ENCODE measurements around the gene CBFA2T3.

DNA sequence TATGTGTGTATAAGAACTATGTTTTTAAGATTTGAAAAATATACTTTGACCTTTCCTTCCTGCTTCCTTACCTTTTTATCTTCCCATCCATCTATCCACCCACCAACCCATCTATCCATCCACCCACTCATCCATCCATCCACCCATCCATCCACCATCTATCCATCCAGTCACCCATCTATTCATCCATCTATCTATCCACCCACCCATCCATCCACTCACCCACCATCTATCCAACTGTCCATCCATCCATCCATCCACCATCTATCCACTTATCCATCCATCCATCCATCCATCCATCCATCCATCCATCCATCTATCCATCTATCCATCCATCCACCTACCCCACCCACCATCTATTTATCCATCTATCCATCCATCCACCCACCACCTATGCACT, 12.4 kb downstream of the CBFA2T3 start:
- TF ChIP-seq, protein P1, sequence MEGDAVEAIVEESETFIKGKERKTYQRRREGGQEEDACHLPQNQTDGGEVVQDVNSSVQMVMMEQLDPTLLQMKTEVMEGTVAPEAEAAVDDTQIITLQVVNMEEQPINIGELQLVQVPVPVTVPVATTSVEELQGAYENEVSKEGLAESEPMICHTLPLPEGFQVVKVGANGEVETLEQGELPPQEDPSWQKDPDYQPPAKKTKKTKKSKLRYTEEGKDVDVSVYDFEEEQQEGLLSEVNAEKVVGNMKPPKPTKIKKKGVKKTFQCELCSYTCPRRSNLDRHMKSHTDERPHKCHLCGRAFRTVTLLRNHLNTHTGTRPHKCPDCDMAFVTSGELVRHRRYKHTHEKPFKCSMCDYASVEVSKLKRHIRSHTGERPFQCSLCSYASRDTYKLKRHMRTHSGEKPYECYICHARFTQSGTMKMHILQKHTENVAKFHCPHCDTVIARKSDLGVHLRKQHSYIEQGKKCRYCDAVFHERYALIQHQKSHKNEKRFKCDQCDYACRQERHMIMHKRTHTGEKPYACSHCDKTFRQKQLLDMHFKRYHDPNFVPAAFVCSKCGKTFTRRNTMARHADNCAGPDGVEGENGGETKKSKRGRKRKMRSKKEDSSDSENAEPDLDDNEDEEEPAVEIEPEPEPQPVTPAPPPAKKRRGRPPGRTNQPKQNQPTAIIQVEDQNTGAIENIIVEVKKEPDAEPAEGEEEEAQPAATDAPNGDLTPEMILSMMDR (IDR thresholded peaks at IDR 0.05): no peak
- TF ChIP-seq POLR2A (IDR thresholded peaks at IDR 0.05): no peak
- TF ChIP-seq EP300 (IDR thresholded peaks at IDR 0.05): no peak
